NCI-H1092 treated with DMSO at 0.1 percent for 48 hours (cell line): Measurements from ENCODE around the gene SLC38A7.
"Not testable (repeated sequence)": the region's sequence is repeated elsewhere in the genome, so short reads cannot be mapped to it uniquely, and the experiment has no call there.

Experiments used
- DNase-seq: peaks from one replicate; lab custom pipeline; 2025; lab: John Stamatoyannopoulos, UW

Gene SLC38A7

GRCh38 chr16:58684354-58685083 is at the start of gene SLC38A7:
Gene SLC38A7 (minus strand): TSS chr16:58684770. CDS start chr16:58680126, 4,644 bp downstream.
- peak; percentile 40 for DNase-seq

- DNase-seq, result peak; percentile 87
These were observed 49.3 kb upstream of the SLC38A7 start, which contains the start of gene GOT2 for GRCh38 chr16:58733671-58734458. Gene GOT2 (minus strand): TSS chr16:58734316. CDS start chr16:58734228, 88 bp downstream.

GRCh38 chr16:58733248-58733670 is 48.7 kb upstream of the SLC38A7 start:
- no peak for DNase-seq

GRCh38 chr16:58732545-58733247 is 48.1 kb upstream of the SLC38A7 start:
- no peak for DNase-seq

GRCh38 chr16:58730724-58731370 is 46.3 kb upstream of the SLC38A7 start:
- no peak for DNase-seq

- no peak for DNase-seq
These were observed 43.4 kb upstream of the SLC38A7 start for GRCh38 chr16:58727796-58728568.

GRCh38 chr16:58727028-58727781 is 42.6 kb upstream of the SLC38A7 start:
- DNase-seq, result no peak

GRCh38 chr16:58723109-58723508 is 38.5 kb upstream of the SLC38A7 start:
- no peak for DNase-seq

- DNase-seq, result no peak
These were observed 33.4 kb upstream of the SLC38A7 start for GRCh38 chr16:58717994-58718393.

GRCh38 chr16:58716468-58716867 is 31.9 kb upstream of the SLC38A7 start:
- no peak for DNase-seq

- no peak for DNase-seq
These were observed 29.2 kb upstream of the SLC38A7 start for GRCh38 chr16:58713742-58714141.

- DNase-seq, result no peak
These were observed 24.8 kb upstream of the SLC38A7 start for GRCh38 chr16:58709333-58709732.

- no peak for DNase-seq
These were observed 14.6 kb upstream of the SLC38A7 start for GRCh38 chr16:58699151-58699550.

- no peak for DNase-seq
These were observed 10.8 kb upstream of the SLC38A7 start for GRCh38 chr16:58695368-58695767.

- DNase-seq, result no peak
These were observed 7.9 kb upstream of the SLC38A7 start for GRCh38 chr16:58692450-58692849.

GRCh38 chr16:58686985-58687706 is 2.6 kb upstream of the SLC38A7 start:
- DNase-seq, result not testable (repeated sequence)

- DNase-seq, result no peak
These were observed 497 bp upstream of the SLC38A7 start for GRCh38 chr16:58685084-58685449.

- DNase-seq, result no peak
These were observed 593 bp downstream of the SLC38A7 start for GRCh38 chr16:58684001-58684353.

GRCh38 chr16:58679763-58680162 is 4.8 kb downstream of the SLC38A7 start:
- no peak for DNase-seq

- DNase-seq, result no peak
These were observed 5.9 kb downstream of the SLC38A7 start for GRCh38 chr16:58678716-58679115.
